Adrenal gland (tissue), 12 donors: Measurements from ENCODE around the gene FGF6. TPM values are rescaled to one million over a fixed set of nuclear protein-coding genes. Genes with fewer than 3 reads are reported as not detected.
A peak's percentile ranks its signal among the peaks of the same experiment; 100 is the strongest.

Experiments
- DNase-seq, 7 donors: peaks; one replicate each; pipeline ENCODE4 v3.0.0-alpha.2; 2019 to 2020
- H3K27ac ChIP-seq, 5 donors: fragments of 200-600 bp; sonication (generic) in 4 of 5; 1 replicate in 3 of 5; 2 replicates in 2 of 5; pipeline versions ENCODE4 v1.5.1 to v1.8.0; 2016 to 2020; ENCODE audit warnings: mild to moderate bottlenecking in 1 of 5
- H3K27me3 ChIP-seq: fragments of 200-600 bp; 2 replicates; pipeline ENCODE4 v1.8.0; 2021
- H3K36me3 ChIP-seq, 2 donors: fragments of 200-600 bp; replicated peaks in 1 of 2; 1 replicate in 1 of 2; 2 replicates in 1 of 2; pipeline versions ENCODE4 v1.5.1 to v1.8.0; 2018 to 2022
- H3K4me1 ChIP-seq, 2 donors: fragments of 200-600 bp; replicated peaks in 1 of 2; 1 replicate in 1 of 2; 2 replicates in 1 of 2; pipeline versions ENCODE4 v1.5.1 to v1.8.0; 2018 to 2021
- H3K4me3 ChIP-seq, 4 donors: fragments of 200-600 bp; sonication (generic) in 3 of 4; one replicate each; pipeline ENCODE4 v1.5.1; 2016 to 2018
- H3K9me3 ChIP-seq, 3 donors: fragments of 200-600 bp; sonication (generic) in 1 of 3; replicated peaks in 1 of 3; 1 replicate in 2 of 3; 2 replicates in 1 of 3; pipeline versions ENCODE4 v1.5.1 to v1.8.0; 2016 to 2021
- POLR2A ChIP-seq, 2 donors: fragments of 450-650 bp; IDR thresholded peaks; one replicate each; pipeline ENCODE4 v1.6.1; 2017; ENCODE audit warnings: antibody characterized with exemption in 2 of 2, mild to moderate bottlenecking in 2 of 2, moderate library complexity in 1 of 2
- WGBS, 4 donors: extraction: QIAGEN DNeasy Blood & Tissue Kit in 2 of 4; methylation state at CpG; one replicate each; pipeline versions ENCODE4 v1.1.5 to v1.1.7; 2013 to 2017; 5-methylcytosine and 5-hydroxymethylcytosine counted together
- intact Hi-C, 2 donors: fragments of 100-400 bp; cut with DNase I; formaldehyde crosslinking; loops; one replicate each; pipeline versions ENCODE4 v1.14.1 to v1.15.0; 2022 to 2023
- polyA plus RNA-seq, 3 donors: library from polyadenylated mRNA; stranded (reverse); fragments of 200-250 nt in 2 of 3; fragments of 350-450 nt in 1 of 3; fragmentation: Illumina TruSeq in 1 of 3; extraction: RNeasy Lipid Tissue Mini Kit (QIAGEN cat#74804) in 1 of 3; gene quantifications; one replicate each; pipeline ENCODE4 v1.2.3, GENCODE V29; 2013 to 2014
- total RNA-seq, 9 donors: library from RNA; depleted of rRNA in 4 of 9; stranded (reverse); fragments of >200 nt in 4 of 9; fragments of 120-200 nt in 1 of 9; fragmentation: NEBNext Ultra II Directional in 1 of 9; extraction: Animal tissue kit (Norgen Biotek cat#: 25700) in 1 of 9; gene quantifications; one replicate each; pipeline versions ENCODE4 v1.1.0 to v1.2.4, GENCODE V29; 2013 to 2023
- TF ChIP-seq, protein P1 (sequence below), 6 experiments: fragments of 450-650 bp in 4 of 6; fragments of 200-600 bp in 2 of 6; sonication (generic) in 1 of 6; IDR thresholded peaks; 1 replicate in 5 of 6; 2 replicates in 1 of 6; pipeline versions ENCODE4 v1.5.1 to v1.8.0; 2016 to 2021; ENCODE audit warnings: antibody characterized with exemption in 6 of 6, mild to moderate bottlenecking in 2 of 6, moderate library complexity in 1 of 6
- donor health status: healthy with polysubstance abuse.
- donor health status: Bipolar disorder and iron deficiency.
- donor health status: DM: yes; HTN: yes; CAD: no.
- donor health status: DM: no; HTN: no; CAD: no.
- donor health status: DM: no; HTN: no; CAD: no.
- donor health status: DM: yes; HTN: yes; CAD: no.

FGF6 gene
- total and polyA plus RNA-seq, 12 donors, result not detected

DNA sequence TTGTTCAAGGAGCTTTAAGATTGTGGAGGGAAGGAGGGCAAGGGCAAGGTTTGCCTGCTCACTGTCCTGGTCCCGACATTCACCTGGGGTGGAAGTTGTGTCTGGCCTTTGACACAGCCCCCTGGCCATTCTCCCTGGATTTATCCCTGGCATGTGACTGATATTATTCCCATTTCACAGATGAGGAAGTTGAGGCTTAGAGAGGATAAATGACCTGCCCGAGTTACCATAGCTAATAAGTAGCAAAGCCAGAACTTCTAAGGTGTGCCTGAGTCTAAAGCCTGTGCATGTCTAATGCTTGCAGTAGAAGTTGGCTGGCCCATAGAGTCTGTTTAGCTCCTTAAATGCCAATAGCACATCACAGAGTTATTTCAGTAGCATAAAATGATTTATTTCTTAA, 720 bp upstream of the FGF6 start:
- no peak for DNase-seq
- TF ChIP-seq POLR2A (IDR thresholded peaks at IDR 0.05), result no peak
- TF ChIP-seq, protein P1, sequence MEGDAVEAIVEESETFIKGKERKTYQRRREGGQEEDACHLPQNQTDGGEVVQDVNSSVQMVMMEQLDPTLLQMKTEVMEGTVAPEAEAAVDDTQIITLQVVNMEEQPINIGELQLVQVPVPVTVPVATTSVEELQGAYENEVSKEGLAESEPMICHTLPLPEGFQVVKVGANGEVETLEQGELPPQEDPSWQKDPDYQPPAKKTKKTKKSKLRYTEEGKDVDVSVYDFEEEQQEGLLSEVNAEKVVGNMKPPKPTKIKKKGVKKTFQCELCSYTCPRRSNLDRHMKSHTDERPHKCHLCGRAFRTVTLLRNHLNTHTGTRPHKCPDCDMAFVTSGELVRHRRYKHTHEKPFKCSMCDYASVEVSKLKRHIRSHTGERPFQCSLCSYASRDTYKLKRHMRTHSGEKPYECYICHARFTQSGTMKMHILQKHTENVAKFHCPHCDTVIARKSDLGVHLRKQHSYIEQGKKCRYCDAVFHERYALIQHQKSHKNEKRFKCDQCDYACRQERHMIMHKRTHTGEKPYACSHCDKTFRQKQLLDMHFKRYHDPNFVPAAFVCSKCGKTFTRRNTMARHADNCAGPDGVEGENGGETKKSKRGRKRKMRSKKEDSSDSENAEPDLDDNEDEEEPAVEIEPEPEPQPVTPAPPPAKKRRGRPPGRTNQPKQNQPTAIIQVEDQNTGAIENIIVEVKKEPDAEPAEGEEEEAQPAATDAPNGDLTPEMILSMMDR (IDR thresholded peaks at IDR 0.05), result no peak
- intact Hi-C loops, result no loop called here
- no peak overlapping the region for H3K27ac ChIP-seq
- H3K36me3 ChIP-seq, result no peaks in the 10 kb centered on the region
- H3K4me3 ChIP-seq, result no peak overlapping the region
- 51 to 75% (median 66%) methylated on average over 2 of the region's 2 CpGs for WGBS, 4 donors
- peaks cover 4% of the 10 kb centered on the region for H3K27me3 ChIP-seq
- H3K4me1 ChIP-seq, result no peaks in the 10 kb centered on the region
- H3K9me3 ChIP-seq, result no peaks in the 10 kb centered on the region

DNA sequence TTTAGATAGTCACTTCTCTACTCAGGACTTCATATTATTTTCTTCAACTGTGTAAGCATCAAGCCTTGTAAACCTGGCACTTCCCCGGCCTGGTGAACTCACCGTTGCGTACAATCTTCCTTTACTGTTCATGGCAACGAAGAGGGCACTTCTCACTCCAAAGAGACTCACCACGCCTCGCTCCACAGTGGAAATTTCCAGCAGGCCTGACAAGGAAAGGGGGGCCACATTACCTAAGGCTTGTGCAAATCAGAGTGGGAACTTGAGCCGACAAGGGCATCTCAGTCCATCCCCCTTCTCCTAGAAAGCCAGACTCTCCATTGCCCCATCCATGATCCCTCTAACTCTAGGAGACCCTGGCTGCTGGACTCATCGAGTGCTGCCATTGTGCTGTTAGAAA, 1.6 kb downstream of the FGF6 start:
- no peaks in the 10 kb centered on the region for H3K9me3 ChIP-seq
- TF ChIP-seq POLR2A (IDR thresholded peaks at IDR 0.05), result no peak
- TF ChIP-seq, protein P1 (IDR thresholded peaks at IDR 0.05), result no peak
- DNase-seq, result no peak
- H3K4me3 ChIP-seq, result no peak overlapping the region
- peaks cover 7% of the 10 kb centered on the region for H3K27me3 ChIP-seq
- H3K4me1 ChIP-seq, result no peaks in the 10 kb centered on the region
- WGBS, 4 donors, result 85 to 90% (median 88%) methylated on average over 8 of the region's 8 CpGs
- intact Hi-C loops, result no loop called here
- no peak overlapping the region for H3K27ac ChIP-seq
- H3K36me3 ChIP-seq, result no peaks in the 10 kb centered on the region

DNA sequence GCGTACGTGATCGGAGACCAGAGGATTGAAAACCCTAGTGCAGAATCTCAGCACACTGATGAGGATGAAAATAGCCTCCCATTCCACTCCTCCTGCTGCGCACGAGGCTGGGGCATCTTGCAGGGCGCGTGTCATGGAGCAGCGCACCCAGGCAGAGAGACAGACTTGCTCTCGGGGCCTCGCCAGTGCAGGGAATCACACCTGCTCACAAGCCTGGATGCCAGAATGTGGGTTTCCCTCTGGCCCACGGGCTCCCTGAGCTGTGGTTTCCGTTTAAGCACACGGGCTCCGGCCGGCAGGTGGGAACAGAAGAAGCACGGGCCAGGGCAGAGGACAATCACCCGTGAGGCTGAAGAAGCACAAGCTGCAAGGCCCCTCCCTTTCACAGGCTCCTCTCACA, 2.0 kb downstream of the FGF6 start:
- Histone ChIP-seq H3K4me3 (no peak overlapping the region), H3K9me3 (no peaks in the 10 kb centered on the region), H3K27ac (no peak overlapping the region), H3K4me1 (no peaks in the 10 kb centered on the region), H3K36me3 (no peaks in the 10 kb centered on the region), H3K27me3 (peaks cover 7% of the 10 kb centered on the region)
- no peak for TF ChIP-seq POLR2A (IDR thresholded peaks at IDR 0.05)
- TF ChIP-seq, protein P1 (IDR thresholded peaks at IDR 0.05), result no peak
- WGBS, 4 donors, result 84 to 94% (median 87%) methylated on average over 12 to 17 of the region's 17 CpGs
- intact Hi-C loops, result no loop called here
- no peak for DNase-seq

DNA sequence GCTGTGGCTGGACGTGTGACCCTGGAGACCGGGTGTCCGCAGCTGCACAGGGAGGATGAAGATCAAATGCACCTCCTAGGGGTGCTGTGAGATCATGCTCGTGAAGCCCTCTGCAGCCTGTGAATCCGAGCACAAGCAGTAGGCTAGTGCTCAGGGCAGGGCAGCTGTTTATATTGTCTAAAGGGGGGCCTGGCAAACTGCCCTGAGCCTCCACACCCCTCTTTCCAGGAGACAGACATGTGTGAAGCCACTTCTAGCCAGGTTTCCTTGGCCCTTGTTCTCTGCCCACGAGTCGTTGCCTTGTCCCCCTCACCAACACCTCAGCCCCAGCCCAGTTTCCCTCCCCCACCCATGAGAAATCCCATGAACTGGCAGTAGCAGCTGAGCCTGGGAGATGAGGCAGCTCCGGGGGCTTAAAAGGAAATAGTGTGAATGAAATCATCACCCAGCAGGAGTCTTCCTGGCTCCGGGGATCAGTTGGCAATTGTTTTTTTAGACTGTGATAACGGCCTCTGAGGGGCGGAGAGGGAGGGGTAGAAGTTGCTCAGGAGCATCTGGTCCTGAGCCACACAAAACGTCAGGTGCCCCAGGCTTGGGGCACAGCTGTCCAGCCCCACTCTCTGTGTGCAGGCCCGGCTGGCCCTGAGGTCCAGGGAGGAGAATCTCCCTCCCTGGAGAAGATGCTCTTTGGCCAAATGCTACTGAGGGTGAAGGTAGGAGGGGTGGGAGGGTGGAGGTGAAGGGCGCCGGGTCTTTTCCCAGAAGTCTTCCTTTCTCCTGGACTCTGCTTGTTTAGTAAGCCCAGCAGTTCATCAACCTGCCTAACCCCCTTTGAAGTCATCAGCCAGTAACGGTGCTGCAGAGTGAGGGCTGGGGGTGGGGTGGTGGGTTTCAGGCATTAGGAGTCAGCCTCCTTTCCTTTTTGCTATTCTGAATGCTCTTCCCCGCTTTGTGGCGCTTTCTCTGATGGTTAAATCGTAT, 4.0 kb downstream of the FGF6 start:
- Histone ChIP-seq H3K4me1 (no peaks in the 10 kb centered on the region), H3K27ac (no peak overlapping the region), H3K9me3 (no peaks in the 10 kb centered on the region), H3K36me3 (no peaks in the 10 kb centered on the region), H3K4me3 (no peak overlapping the region), H3K27me3 (peaks cover 7% of the 10 kb centered on the region)
- no peak for TF ChIP-seq POLR2A (IDR thresholded peaks at IDR 0.05)
- TF ChIP-seq, protein P1 (IDR thresholded peaks at IDR 0.05), result no peak
- peak in 1 of 7 donors; percentile 34 for DNase-seq
- 29 to 36% (median 32%) methylated on average over 14 to 19 of the region's 19 CpGs for WGBS, 4 donors
- intact Hi-C loops, result no loop called here
